ENCODE data around the gene SMG6.

DNA sequence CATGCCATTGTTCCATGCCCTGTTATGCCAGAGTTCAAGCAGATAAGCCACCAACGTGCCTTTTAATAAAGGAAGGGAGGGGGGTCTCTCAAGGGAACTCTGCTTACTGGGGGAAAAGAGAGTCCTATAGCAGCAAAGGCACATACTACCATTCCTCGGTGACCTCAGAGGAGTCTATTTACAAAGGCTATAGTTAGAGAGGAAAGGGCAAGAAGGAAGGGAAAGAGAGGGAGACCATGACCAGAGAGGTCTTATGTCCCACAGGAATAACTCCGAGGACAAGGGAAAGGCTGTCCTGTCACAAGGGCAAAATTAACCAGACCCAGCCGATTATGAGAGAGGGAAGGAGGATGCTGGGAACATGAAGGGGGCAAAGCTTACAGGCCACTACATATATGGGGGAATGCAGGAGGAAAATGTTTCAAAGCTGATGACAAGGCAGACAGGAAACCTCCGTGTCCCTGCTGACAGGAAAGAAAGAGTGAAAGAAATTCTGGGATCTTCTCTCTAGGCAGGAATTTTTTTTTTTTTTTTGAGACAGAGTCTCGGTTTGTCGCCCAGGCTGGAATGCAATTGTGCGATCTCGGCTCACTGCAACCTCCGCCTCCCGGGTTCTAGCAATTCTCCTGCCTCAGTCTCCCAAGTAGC is 197.2 kb downstream of the SMG6 start:
- TF ChIP-seq, protein P1, sequence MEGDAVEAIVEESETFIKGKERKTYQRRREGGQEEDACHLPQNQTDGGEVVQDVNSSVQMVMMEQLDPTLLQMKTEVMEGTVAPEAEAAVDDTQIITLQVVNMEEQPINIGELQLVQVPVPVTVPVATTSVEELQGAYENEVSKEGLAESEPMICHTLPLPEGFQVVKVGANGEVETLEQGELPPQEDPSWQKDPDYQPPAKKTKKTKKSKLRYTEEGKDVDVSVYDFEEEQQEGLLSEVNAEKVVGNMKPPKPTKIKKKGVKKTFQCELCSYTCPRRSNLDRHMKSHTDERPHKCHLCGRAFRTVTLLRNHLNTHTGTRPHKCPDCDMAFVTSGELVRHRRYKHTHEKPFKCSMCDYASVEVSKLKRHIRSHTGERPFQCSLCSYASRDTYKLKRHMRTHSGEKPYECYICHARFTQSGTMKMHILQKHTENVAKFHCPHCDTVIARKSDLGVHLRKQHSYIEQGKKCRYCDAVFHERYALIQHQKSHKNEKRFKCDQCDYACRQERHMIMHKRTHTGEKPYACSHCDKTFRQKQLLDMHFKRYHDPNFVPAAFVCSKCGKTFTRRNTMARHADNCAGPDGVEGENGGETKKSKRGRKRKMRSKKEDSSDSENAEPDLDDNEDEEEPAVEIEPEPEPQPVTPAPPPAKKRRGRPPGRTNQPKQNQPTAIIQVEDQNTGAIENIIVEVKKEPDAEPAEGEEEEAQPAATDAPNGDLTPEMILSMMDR (IDR thresholded peaks at IDR 0.05), result no peak
- TF ChIP-seq POLR2A (IDR thresholded peaks at IDR 0.05), result no peak

All from sigmoid colon (tissue), 3 donors.